Liver (tissue), 9 donors: ENCODE measurements around the gene PCDH15. TPM values are rescaled to one million over a fixed set of nuclear protein-coding genes. Genes with fewer than 3 reads are reported as not detected.

Experiments
- DNase-seq: peaks from one replicate; pipeline ENCODE4 v3.0.0-alpha.2; 2017; ENCODE audit warnings: low spot score
- H3K27ac ChIP-seq, 2 donors: one replicate each; pipeline ENCODE4 v1.7.0; 2013; ENCODE audit warnings: inconsistent platforms in 2 of 2, low read length in 2 of 2, control low read depth in 1 of 2, low read depth in 1 of 2, mild to moderate bottlenecking in 1 of 2
- H3K27me3 ChIP-seq, 4 donors: one replicate each; pipeline versions ENCODE4 v1.6.1 to v1.7.0; 2013; ENCODE audit warnings: low read length in 3 of 4, inconsistent platforms in 1 of 4, mild to moderate bottlenecking in 1 of 4, moderate library complexity in 1 of 4; ENCODE audit not compliant: control insufficient read depth in 4 of 4, insufficient read depth in 4 of 4
- H3K36me3 ChIP-seq, 4 donors: one replicate each; pipeline versions ENCODE4 v1.6.1 to v1.7.0; 2013; ENCODE audit warnings: low read length in 3 of 4, mild to moderate bottlenecking in 3 of 4, low read depth in 1 of 4, moderate library complexity in 1 of 4; ENCODE audit not compliant: control insufficient read depth in 4 of 4, insufficient read depth in 3 of 4
- H3K4me1 ChIP-seq, 4 donors: one replicate each; pipeline versions ENCODE4 v1.6.1 to v1.7.0; 2013; ENCODE audit warnings: low read length in 3 of 4, mild to moderate bottlenecking in 3 of 4, moderate library complexity in 1 of 4; ENCODE audit not compliant: control insufficient read depth in 4 of 4, insufficient read depth in 4 of 4
- H3K4me3 ChIP-seq, 3 donors: one replicate each; pipeline versions ENCODE4 v1.6.1 to v1.7.0; 2013; ENCODE audit warnings: low read length in 3 of 3, control low read depth in 1 of 3, low read depth in 1 of 3, mild to moderate bottlenecking in 1 of 3
- H3K9ac ChIP-seq, 2 donors: one replicate each; pipeline ENCODE4 v1.7.0; 2013; ENCODE audit warnings: low read length in 2 of 2, mild to moderate bottlenecking in 2 of 2, moderate library complexity in 2 of 2, control low read depth in 1 of 2, low read depth in 1 of 2
- H3K9me3 ChIP-seq, 4 donors: one replicate each; pipeline versions ENCODE4 v1.6.1 to v1.7.0; 2013; ENCODE audit warnings: low read length in 3 of 4; ENCODE audit not compliant: control insufficient read depth in 4 of 4
- ATF3 ChIP-seq: IDR thresholded peaks from 2 replicates; pipeline ENCODE4 v1.6.1; 2016; ENCODE audit warnings: antibody characterized with exemption
- EGR1 ChIP-seq, 2 donors: IDR thresholded peaks; 2 replicates each; pipeline ENCODE4 v1.6.1; 2016 to 2018; ENCODE audit warnings: antibody characterized with exemption in 2 of 2, low read depth in 2 of 2
- FOXA1 ChIP-seq: IDR thresholded peaks from 2 replicates; pipeline ENCODE4 v1.6.1; 2016; ENCODE audit warnings: antibody characterized with exemption
- FOXA2 ChIP-seq: IDR thresholded peaks from 2 replicates; pipeline ENCODE4 v1.6.1; 2016; ENCODE audit warnings: antibody characterized with exemption
- GABPA ChIP-seq, 2 donors: IDR thresholded peaks in 1 of 2; conservative IDR thresholded peaks in 1 of 2; 2 replicates each; pipeline ENCODE4 v1.6.1; 2016; ENCODE audit warnings: antibody characterized with exemption in 2 of 2, mild to moderate bottlenecking in 1 of 2, moderate library complexity in 1 of 2
- HNF4A ChIP-seq, 2 donors: conservative IDR thresholded peaks; 2 replicates each; pipeline ENCODE4 v1.6.1; 2016; ENCODE audit warnings: antibody characterized with exemption in 2 of 2, mild to moderate bottlenecking in 2 of 2
- HNF4G ChIP-seq: IDR thresholded peaks from 2 replicates; pipeline ENCODE4 v1.6.1; 2016; ENCODE audit warnings: antibody characterized with exemption
- JUND ChIP-seq, 2 donors: IDR thresholded peaks; 2 replicates each; pipeline ENCODE4 v1.6.1; 2016; ENCODE audit warnings: antibody characterized with exemption in 2 of 2
- MAX ChIP-seq: IDR thresholded peaks from 2 replicates; pipeline ENCODE4 v1.6.1; 2016; ENCODE audit warnings: antibody characterized with exemption
- NR2F2 ChIP-seq: IDR thresholded peaks from 2 replicates; pipeline ENCODE4 v1.6.1; 2016; ENCODE audit warnings: antibody characterized with exemption
- RAD21 ChIP-seq, 2 donors: IDR thresholded peaks; 2 replicates each; pipeline ENCODE4 v1.6.1; 2016; ENCODE audit warnings: antibody characterized with exemption in 2 of 2, mild to moderate bottlenecking in 2 of 2
- REST ChIP-seq: IDR thresholded peaks from 2 replicates; pipeline ENCODE4 v1.6.1; 2016; ENCODE audit warnings: antibody characterized with exemption, mild to moderate bottlenecking
- RXRA ChIP-seq, 2 donors: IDR thresholded peaks; 2 replicates each; pipeline ENCODE4 v1.6.1; 2017 to 2018; ENCODE audit warnings: antibody characterized with exemption in 2 of 2, mild to moderate bottlenecking in 1 of 2
- SP1 ChIP-seq: IDR thresholded peaks from 2 replicates; pipeline ENCODE4 v1.6.1; 2018; ENCODE audit warnings: antibody characterized with exemption, mild to moderate bottlenecking
- TAF1 ChIP-seq: conservative IDR thresholded peaks from 2 replicates; pipeline ENCODE4 v1.6.1; 2016; ENCODE audit warnings: antibody characterized with exemption, mild to moderate bottlenecking
- YY1 ChIP-seq: IDR thresholded peaks from 2 replicates; pipeline ENCODE4 v1.6.1; 2016; ENCODE audit warnings: antibody characterized with exemption, mild to moderate bottlenecking
- ZBTB33 ChIP-seq: IDR thresholded peaks from 2 replicates; pipeline ENCODE4 v1.6.1; 2016; ENCODE audit warnings: antibody characterized with exemption
- WGBS: extraction: QIAGEN DNeasy Blood & Tissue Kit; methylation state at CpG from one replicate; pipeline ENCODE4 v1.1.7; 2013; 5-methylcytosine and 5-hydroxymethylcytosine counted together
- polyA plus RNA-seq, 2 donors: library from polyadenylated mRNA; stranded (reverse) in 1 of 2; unstranded in 1 of 2; fragments of 200-250 nt in 1 of 2; fragments of >200 nt in 1 of 2; fragmentation: Nextera tagmentation in 1 of 2; extraction: Ambion mirVana in 1 of 2; gene quantifications; one replicate each; pipeline versions ENCODE4 v1.2.1 to v1.2.3, GENCODE V29; 2013 to 2015
- total RNA-seq, 2 donors: library from RNA; depleted of rRNA; stranded (reverse); fragments of >200 nt; gene quantifications; one replicate each; pipeline ENCODE4 v1.2.3, GENCODE V29; 2014
- TF ChIP-seq, protein P1 (sequence below): fragments of 150-350 bp; IDR thresholded peaks from 2 replicates; pipeline ENCODE4 v1.5.1; 2017; ENCODE audit warnings: improper control_type of control experiment, low read depth, low read length; ENCODE audit not compliant: missing input control
- donor health status: healthy.
- donor health status: healthy.
- donor health status: healthy.
- donor health status: healthy.
- donor health status: healthy.

Gene PCDH15
- total and polyA plus RNA-seq, 4 donors = 0.05 TPM; not detected in 3

DNA sequence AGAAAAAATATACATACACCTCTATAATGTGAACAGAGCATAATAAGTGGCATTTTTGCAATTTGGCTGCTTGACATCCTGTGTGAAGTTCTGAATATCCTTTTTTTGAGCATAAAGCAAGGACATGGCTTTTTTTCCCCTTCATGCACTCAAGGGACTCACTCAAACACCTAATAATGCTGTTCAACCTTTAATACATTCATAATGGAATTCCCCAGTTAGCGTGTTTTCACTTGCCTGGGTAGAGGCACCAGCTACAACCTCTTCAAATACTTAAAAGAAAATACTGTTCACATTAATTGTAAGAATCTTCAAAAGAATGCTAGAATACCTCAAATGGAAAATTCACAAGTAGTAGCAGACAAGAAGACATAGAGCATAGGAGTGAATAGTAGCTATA, 316.8 kb downstream of the PCDH15 start:
- no peak overlapping the region for H3K9ac ChIP-seq
- DNase-seq = no peak
- TF ChIP-seq HNF4A (conservative IDR thresholded peaks at IDR 0.05) (no peak), HNF4G (no peak), GABPA (IDR thresholded peaks at IDR 0.05 in 1 of 2, conservative IDR thresholded peaks at IDR 0.05 in 1 of 2) (no peak), TAF1 (no peak), RXRA (IDR thresholded peaks at IDR 0.05) (no peak), FOXA2 (no peak), NR2F2 (no peak), SP1 (no peak), EGR1 (IDR thresholded peaks at IDR 0.05; ENCODE audit: low read depth in 2 of 2) (no peak), MAX (no peak), YY1 (no peak), RAD21 (IDR thresholded peaks at IDR 0.05) (no peak), FOXA1 (no peak), ZBTB33 (no peak), ATF3 (no peak), REST (no peak), JUND (IDR thresholded peaks at IDR 0.05) (no peak)
- TF ChIP-seq, protein P1, sequence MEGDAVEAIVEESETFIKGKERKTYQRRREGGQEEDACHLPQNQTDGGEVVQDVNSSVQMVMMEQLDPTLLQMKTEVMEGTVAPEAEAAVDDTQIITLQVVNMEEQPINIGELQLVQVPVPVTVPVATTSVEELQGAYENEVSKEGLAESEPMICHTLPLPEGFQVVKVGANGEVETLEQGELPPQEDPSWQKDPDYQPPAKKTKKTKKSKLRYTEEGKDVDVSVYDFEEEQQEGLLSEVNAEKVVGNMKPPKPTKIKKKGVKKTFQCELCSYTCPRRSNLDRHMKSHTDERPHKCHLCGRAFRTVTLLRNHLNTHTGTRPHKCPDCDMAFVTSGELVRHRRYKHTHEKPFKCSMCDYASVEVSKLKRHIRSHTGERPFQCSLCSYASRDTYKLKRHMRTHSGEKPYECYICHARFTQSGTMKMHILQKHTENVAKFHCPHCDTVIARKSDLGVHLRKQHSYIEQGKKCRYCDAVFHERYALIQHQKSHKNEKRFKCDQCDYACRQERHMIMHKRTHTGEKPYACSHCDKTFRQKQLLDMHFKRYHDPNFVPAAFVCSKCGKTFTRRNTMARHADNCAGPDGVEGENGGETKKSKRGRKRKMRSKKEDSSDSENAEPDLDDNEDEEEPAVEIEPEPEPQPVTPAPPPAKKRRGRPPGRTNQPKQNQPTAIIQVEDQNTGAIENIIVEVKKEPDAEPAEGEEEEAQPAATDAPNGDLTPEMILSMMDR = no peak
- no peaks in the 10 kb centered on the region for H3K27me3 ChIP-seq
- no peak overlapping the region for H3K4me3 ChIP-seq
- no peaks in the 10 kb centered on the region for H3K36me3 ChIP-seq
- no peaks in the 10 kb centered on the region for H3K4me1 ChIP-seq
- no peaks in the 10 kb centered on the region for H3K9me3 ChIP-seq
- H3K27ac ChIP-seq = no peak overlapping the region
- 82% methylated on average over 1 of the region's 1 CpG for WGBS
